ENCODE results near the gene MYO3B.
"Not testable (repeated sequence)": the region's sequence is repeated elsewhere in the genome, so short reads cannot be mapped to it uniquely, and the experiment has no call there.

Gene MYO3B

GRCh38 chr2:170530803-170531564 lies 353.0 kb downstream of the MYO3B start:
- no peak for DNase-seq (ENCODE audit: low read depth)
- TF ChIP-seq CTCF (conservative IDR thresholded peaks at IDR 0.05; ENCODE audit: low read depth, low read length): no peak
- no peak overlapping the region for H3K4me3 ChIP-seq (ENCODE audit: low read length)

DNA sequence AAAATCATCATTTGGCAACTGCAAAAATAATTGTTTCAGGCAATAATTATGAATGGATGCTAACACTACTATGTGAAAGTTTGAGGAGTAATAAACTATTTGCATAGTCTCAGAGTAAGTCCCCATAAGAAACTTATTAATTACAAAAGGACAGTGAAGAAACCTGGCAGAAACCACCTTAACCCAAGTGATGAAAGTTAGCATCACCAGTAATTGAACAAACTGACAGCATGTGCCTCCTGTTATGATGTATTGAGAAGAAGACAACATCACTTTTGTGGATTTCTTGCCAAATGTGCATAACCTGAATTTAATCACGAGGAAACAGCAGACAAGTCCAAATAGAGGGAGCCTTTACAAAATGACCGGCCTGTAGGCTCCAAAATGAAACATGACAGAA lies 353.9 kb downstream of the MYO3B start:
- H3K4me3 ChIP-seq (ENCODE audit: low read length): no peak overlapping the region
- no peak for DNase-seq (ENCODE audit: low read depth)
- TF ChIP-seq CTCF (conservative IDR thresholded peaks at IDR 0.05; ENCODE audit: low read depth, low read length): no peak

DNA sequence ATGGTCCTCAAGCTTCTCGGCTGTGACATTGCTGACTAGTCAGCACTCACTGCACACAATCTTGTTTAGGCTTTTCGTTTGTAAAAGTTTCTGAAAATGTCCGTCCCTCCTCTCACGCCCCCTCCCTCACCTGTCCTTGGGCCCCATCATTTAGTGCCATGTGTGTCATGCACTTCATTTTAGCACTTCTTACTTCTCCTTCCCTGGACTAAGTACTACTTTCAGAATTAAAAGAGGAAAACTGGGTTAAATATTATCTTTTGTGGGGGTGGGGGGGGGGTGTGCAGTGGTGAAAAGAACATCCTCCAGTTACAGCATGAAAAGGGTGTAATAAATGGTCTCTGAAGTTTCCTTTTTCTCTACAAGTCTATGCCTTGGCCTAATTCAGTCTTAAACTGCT lies 355.2 kb downstream of the MYO3B start:
- H3K4me3 ChIP-seq (ENCODE audit: low read length): no peak overlapping the region
- TF ChIP-seq CTCF (conservative IDR thresholded peaks at IDR 0.05; ENCODE audit: low read depth, low read length): no peak
- DNase-seq (ENCODE audit: low read depth): no peak

- no peak for DNase-seq (ENCODE audit: low read depth)
- no peak overlapping the region for H3K4me3 ChIP-seq (ENCODE audit: low read length)
- no peak for TF ChIP-seq CTCF (conservative IDR thresholded peaks at IDR 0.05; ENCODE audit: low read depth, low read length)
Observed at GRCh38 chr2:170535552-170535951, 357.6 kb downstream of the MYO3B start.

GRCh38 chr2:170544817-170545216 lies 366.9 kb downstream of the MYO3B start:
- H3K4me3 ChIP-seq (ENCODE audit: low read length): no peak overlapping the region
- no peak for TF ChIP-seq CTCF (conservative IDR thresholded peaks at IDR 0.05; ENCODE audit: low read depth, low read length)
- DNase-seq (ENCODE audit: low read depth): no peak

DNA sequence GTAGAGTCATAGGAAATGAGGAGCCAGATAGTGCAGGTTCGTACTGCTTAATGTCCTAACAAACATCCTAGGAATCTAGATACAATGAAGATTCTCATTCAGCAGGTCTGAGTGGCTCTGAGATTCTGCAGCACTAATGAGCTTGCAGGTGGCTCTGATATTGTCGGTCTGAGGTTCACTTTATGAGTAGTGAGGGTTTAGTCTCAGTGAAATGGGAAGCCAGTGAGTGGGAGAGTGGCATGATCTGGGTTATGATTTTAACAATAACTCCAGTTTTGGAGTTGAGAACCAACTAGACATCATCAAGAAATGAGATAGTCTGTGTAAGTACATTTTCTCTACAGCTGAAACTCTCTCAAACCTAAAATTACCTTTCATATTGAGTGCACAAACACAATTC lies 370.4 kb downstream of the MYO3B start:
- H3K4me3 ChIP-seq (ENCODE audit: low read length): no peak overlapping the region
- TF ChIP-seq CTCF (conservative IDR thresholded peaks at IDR 0.05; ENCODE audit: low read depth, low read length): no peak
- DNase-seq (ENCODE audit: low read depth): no peak

DNA sequence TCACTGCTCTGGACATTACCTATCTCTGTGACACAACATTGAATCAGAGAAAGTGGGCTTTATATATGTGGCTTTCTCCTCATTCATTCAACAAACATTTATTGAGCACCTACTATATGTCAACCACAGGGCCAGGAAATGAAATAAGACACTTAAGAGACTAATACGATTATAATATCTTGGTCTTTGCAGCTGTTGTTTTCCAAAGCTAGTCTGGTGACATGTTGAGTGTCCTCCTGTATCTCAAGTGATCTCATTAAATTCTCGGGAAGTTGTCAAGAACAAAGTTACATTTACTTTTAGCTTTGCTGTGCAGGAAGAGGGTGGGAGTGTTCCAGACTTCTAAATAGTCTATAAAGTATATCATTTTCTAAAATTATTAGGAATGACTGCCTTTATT lies 372.6 kb downstream of the MYO3B start:
- TF ChIP-seq CTCF (conservative IDR thresholded peaks at IDR 0.05; ENCODE audit: low read depth, low read length): no peak
- no peak for DNase-seq (ENCODE audit: low read depth)
- H3K4me3 ChIP-seq (ENCODE audit: low read length): no peak overlapping the region

DNA sequence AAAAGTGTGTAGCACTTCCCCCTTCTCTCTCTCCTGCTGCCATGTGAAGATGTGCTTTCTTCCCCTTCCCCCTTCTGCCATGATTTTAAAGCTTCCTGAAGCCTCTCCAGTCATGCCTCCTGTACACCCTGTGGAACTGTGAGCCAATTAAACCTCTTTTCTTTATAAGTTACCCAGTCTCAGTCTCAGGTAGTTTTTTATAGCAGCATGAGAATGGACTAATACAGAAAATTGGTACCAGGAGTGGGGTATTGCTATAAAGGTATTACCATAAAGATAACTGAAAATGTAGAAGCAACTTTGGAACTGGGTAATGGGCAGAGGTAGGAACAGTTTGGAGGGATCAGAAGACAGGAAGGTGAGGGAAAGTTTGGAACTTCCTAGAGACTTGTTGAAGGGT lies 374.0 kb downstream of the MYO3B start:
- DNase-seq (ENCODE audit: low read depth); H3K4me3 ChIP-seq (ENCODE audit: low read length): not testable (repeated sequence)

All from retinal pigment epithelial cell (primary cell).